K562 (cell line): ENCODE results near the gene STEAP3. TPM values are rescaled to one million over a fixed set of nuclear protein-coding genes. Genes with fewer than 3 reads are reported as not detected.

ENCODE experiments used
- CBFB ChIP-seq: sonication (generic); formaldehyde crosslinking; IDR thresholded peaks from 2 replicates; pipeline ENCODE4 v1.4.0; 2020; ENCODE audit warnings: mild to moderate bottlenecking, missing genetic modification reagents
- CCAR2 ChIP-seq: fragments of 200-400 bp; formaldehyde crosslinking; IDR thresholded peaks from 2 replicates; pipeline ENCODE4 v1.6.1; 2017; ENCODE audit warnings: mild to moderate bottlenecking, low read depth, low read length
- CEBPG ChIP-seq, 3 experiments: fragments of 200-800 bp in 1 of 3; sonication (Bioruptor generic) in 1 of 3; sonication (generic) in 1 of 3; formaldehyde crosslinking in 1 of 3; IDR thresholded peaks in 2 of 3; conservative IDR thresholded peaks in 1 of 3; 2 replicates each; pipeline versions ENCODE4 v1.6.1 to v1.8.0; 2016 to 2022; ENCODE audit warnings: missing compliant biosample characterization in 2 of 3, missing genetic modification characterization in 2 of 3, mild to moderate bottlenecking in 1 of 3, missing genetic modification reagents in 1 of 3
- CTCF ChIP-seq, 3 experiments: IDR thresholded peaks in 2 of 3; conservative IDR thresholded peaks in 1 of 3; 2 replicates each; pipeline ENCODE4 v1.5.1; 2011 to 2012; ENCODE audit warnings: low read length in 3 of 3, mild to moderate bottlenecking in 3 of 3, control low read depth in 2 of 3, improper control_type of control experiment in 1 of 3, inconsistent platforms in 1 of 3, low read depth in 1 of 3, mixed read lengths in 1 of 3, moderate library complexity in 1 of 3; ENCODE audit not compliant: insufficient read depth in 2 of 3
- ESRRA ChIP-seq: fragments of 450-650 bp; IDR thresholded peaks from 2 replicates; pipeline ENCODE4 v1.6.1; 2014; ENCODE audit warnings: low read depth, mild to moderate bottlenecking, moderate library complexity, borderline replicate concordance
- KAT2B ChIP-seq: IDR thresholded peaks from one replicate; pipeline ENCODE4 v1.6.1; 2012; ENCODE audit warnings: low read depth, mild to moderate bottlenecking, control low read depth, inconsistent platforms, low read length, moderate library complexity
- NCOA1 ChIP-seq: fragments of 450-650 bp; IDR thresholded peaks from 2 replicates; pipeline ENCODE4 v1.6.1; 2016; ENCODE audit warnings: low read depth
- RAD21 ChIP-seq, 2 experiments: fragments of 250-450 bp in 1 of 2; fragments of 450-650 bp in 1 of 2; sonication (Bioruptor Pico) in 1 of 2; formaldehyde crosslinking in 1 of 2; IDR thresholded peaks in 1 of 2; conservative IDR thresholded peaks in 1 of 2; 2 replicates each; pipeline versions ENCODE4 v1.4.0 to v1.8.0; 2020 to 2022; ENCODE audit warnings: mild to moderate bottlenecking in 2 of 2, moderate library complexity in 1 of 2
- SETDB1 ChIP-seq: IDR thresholded peaks from one replicate; pipeline ENCODE4 v1.6.1; 2012; ENCODE audit warnings: low read length, control low read depth, inconsistent platforms
- SOX6 ChIP-seq: fragments of 450-650 bp; IDR thresholded peaks from 2 replicates; pipeline ENCODE4 v1.6.1; 2014; ENCODE audit warnings: mild to moderate bottlenecking
- TFAP4 ChIP-seq: sonication (generic); formaldehyde crosslinking; IDR thresholded peaks from 2 replicates; pipeline ENCODE4 v1.8.0; 2022; ENCODE audit warnings: missing genetic modification reagents, mild to moderate bottlenecking, moderate library complexity, borderline replicate concordance
- UBTF ChIP-seq, 2 experiments: IDR thresholded peaks; 2 replicates each; pipeline ENCODE4 v1.6.1; 2012; ENCODE audit warnings: improper control_type of control experiment in 2 of 2, low read depth in 2 of 2, low read length in 2 of 2, borderline replicate concordance in 1 of 2
- ZNF224 ChIP-seq: sonication (generic); formaldehyde crosslinking; IDR thresholded peaks from 2 replicates; pipeline ENCODE4 v1.8.0; 2022; ENCODE audit warnings: mild to moderate bottlenecking, missing genetic modification reagents
- ZNF263 ChIP-seq: sonication (generic); formaldehyde crosslinking; IDR thresholded peaks from 2 replicates; pipeline ENCODE4 v1.8.0; 2022; ENCODE audit warnings: mild to moderate bottlenecking, missing genetic modification reagents, borderline replicate concordance
- ZNF589 ChIP-seq: fragments of 200-800 bp; sonication (Bioruptor generic); IDR thresholded peaks from 2 replicates; pipeline ENCODE4 v1.6.1; 2016; ENCODE audit warnings: low read depth, missing genetic modification characterization, missing compliant biosample characterization
- ZNF696 ChIP-seq: fragments of 250-450 bp; sonication (Bioruptor Pico); conservative IDR thresholded peaks from 2 replicates; pipeline ENCODE4 v1.4.0; 2020; ENCODE audit warnings: mild to moderate bottlenecking, moderate library complexity
- polyA plus RNA-seq, 8 experiments: library from polyadenylated mRNA; depleted of rRNA in 4 of 8; stranded (reverse) in 5 of 8; unstranded in 3 of 8; fragments of >200 nt; fragmentation: Nextera tagmentation in 2 of 8; fragmentation: Illumina TruSeq in 1 of 8; extraction: Ambion mirVana in 2 of 8; extraction: Trizol in 1 of 8; gene quantifications; 2 replicates each; pipeline versions ENCODE4 v1.2.1 to v1.2.3, GENCODE V29; 2011 to 2014; ENCODE audit warnings: inconsistent platforms in 1 of 8, missing spikeins in 1 of 8
- total RNA-seq, 7 experiments: library from RNA; depleted of rRNA in 6 of 7; stranded (reverse); fragments of >200 nt in 6 of 7; fragmentation: Illumina TruSeq in 2 of 7; extraction: Trizol in 2 of 7; gene quantifications; 2 replicates each; pipeline versions ENCODE4 v1.2.1 to v1.2.3, GENCODE V29; 2011 to 2021; ENCODE audit warnings: low replicate concordance in 1 of 7

STEAP3 gene
- total and polyA plus RNA-seq, 9 of the 15 experiments (the other 6 are each of a cell fraction or from before 2014, with no cell fraction given): 1.8 to 31.6 (median 9.0) TPM

GRCh38 chr2:119218478-119219064 is 5.1 kb upstream of the STEAP3 start (continued):
- TF ChIP-seq CTCF (IDR thresholded peaks at IDR 0.05 in 2 of 3, conservative IDR thresholded peaks at IDR 0.05 in 1 of 3; ENCODE audit: insufficient read depth in 2 of 3, low read depth in 1 of 3, low read length in 3 of 3) (peak; percentile 82 to 92 (median 83)), UBTF (IDR thresholded peaks at IDR 0.05; ENCODE audit: borderline replicate concordance in 1 of 2, low read depth in 2 of 2, low read length in 2 of 2) (no peak), SETDB1 (no peak), KAT2B (no peak), ZNF589 (no peak), NCOA1 (no peak), RAD21 (CRISPR knock-in tag; conservative IDR thresholded peaks at IDR 0.05 in 1 of 2, IDR thresholded peaks at IDR 0.05 in 1 of 2) (peak; percentile 87 to 94), CCAR2 (no peak), SOX6 (no peak), TFAP4 (CRISPR knock-in tag) (peak; percentile 14; the same call in 1 of the 2 replicates), ZNF224 (CRISPR knock-in tag) (no peak), ESRRA (0 out of 2 replicates have a peak, but pooled peaks have one; percentile 22), ZNF263 (peak; percentile 32; the same call in 1 of the 2 replicates), CEBPG (CRISPR knock-in tag; IDR thresholded peaks at IDR 0.05) (no peak), CEBPG (tag; conservative IDR thresholded peaks at IDR 0.05 in 1 of 2, IDR thresholded peaks at IDR 0.05 in 1 of 2) (no peak), CBFB (CRISPR knock-in tag) (no peak), ZNF696 (CRISPR knock-in tag) (no peak)
